Skin of body (tissue), 2 donors: ENCODE measurements around the gene PDZRN3. TPM values are rescaled to one million over a fixed set of nuclear protein-coding genes. Genes with fewer than 3 reads are reported as not detected.
"Not testable (repeated sequence)": the region's sequence is repeated elsewhere in the genome, so short reads cannot be mapped to it uniquely, and the experiment has no call there.

ENCODE experiments used
- DNase-seq: peaks from one replicate; lab custom pipeline; 2025; lab: John Stamatoyannopoulos, UW
- total RNA-seq: library from RNA; depleted of rRNA; stranded (reverse); fragments of >200 nt; gene quantifications from one replicate; pipeline ENCODE4 v1.2.3, GENCODE V29; 2014

Gene PDZRN3
- total RNA-seq, 1 donor from 2014 or later: 66.5 TPM

DNA sequence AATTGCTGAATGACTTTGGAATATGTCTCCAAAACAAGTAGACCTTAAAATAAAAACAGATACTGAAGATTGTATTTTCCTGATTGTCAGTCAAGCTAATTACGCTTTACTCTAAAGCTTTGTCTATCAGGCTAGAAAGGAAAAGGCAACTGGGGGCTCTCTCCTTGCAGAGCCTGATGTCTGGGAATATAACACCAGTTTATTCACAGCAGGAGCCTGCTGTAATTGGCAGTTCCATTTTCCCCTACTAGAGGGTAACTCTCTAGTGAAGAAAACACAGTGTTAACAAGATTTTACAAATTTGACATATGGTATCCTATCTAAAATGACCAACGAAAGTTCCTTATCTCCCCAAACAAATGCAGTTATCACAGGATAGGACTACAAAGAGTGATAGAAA lies 158.8 kb downstream of the PDZRN3 start:
- no peak for DNase-seq

DNA sequence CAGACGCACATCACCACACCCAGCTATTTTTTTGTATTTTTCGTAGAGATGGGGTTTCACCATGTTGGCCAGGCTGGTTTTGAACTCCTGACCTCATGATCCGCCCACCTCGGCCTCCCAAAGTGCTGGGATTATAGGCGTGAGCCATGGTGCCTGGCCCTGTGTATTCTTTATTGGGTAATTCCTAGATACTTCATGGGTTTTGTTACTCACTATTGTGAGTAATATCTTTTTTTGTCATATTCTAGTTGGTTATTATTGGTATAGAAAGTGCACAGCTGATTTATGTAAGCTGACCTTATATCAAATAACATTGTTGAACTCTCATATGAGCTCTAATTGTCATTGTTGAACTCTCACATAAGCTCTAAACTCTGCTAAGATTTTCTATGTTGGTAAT lies 160.6 kb downstream of the PDZRN3 start:
- DNase-seq: not testable (repeated sequence)

DNA sequence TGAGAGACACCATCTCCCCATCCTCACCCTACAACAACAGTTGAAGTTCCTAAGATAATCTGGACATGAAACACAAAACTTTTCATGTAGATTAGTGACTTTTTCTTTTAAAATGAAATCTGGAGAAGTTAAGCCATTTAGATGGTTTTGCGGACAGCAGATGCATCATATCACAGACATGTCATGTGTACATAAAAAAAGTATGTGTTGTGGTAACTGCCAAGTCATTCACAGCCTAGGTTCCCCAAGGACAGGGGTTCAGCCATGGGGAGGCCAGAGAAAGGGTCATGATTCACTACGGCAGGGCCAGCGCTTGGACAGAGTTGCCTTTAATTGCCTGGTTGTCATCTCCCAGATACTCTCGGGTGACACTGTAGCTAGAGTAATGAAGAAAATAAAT lies 163.2 kb downstream of the PDZRN3 start:
- DNase-seq: peak; percentile 11

DNA sequence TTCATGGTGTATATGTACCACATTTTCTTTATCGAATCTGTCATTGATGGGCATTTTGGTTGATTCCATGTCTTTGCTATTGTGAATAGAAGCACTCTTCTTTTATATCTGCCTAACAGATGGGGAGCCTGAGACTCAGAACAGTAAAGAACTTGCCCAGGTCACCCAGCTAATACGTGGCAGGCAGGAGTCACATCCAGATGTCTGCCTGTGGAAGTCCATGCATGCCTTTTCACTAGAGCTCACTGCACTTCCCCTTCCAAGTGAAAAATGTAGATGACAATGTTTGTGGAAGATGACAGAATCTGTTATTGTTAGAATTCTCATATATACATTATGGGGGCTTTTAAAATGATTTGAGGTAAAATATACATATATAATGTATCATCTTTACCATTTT lies 165.0 kb downstream of the PDZRN3 start:
- no peak for DNase-seq

DNA sequence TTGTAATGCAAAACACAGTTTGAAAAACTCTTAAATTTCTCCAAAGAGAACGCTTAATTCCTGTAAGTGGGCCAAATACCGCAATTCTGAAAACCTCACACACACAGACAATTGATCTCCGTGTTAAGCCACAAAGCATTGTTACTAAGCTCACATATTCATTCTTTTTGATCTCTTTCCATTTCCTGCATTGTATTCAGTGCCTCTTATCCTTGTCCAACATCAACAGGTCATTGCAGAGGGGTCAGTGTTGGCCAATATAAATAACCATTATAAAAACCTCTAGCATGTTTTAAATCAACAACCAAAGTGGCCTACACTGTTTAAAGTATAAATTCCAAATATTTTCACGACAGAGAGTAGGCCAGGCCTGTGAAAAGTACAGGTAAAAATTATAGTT lies 171.1 kb downstream of the PDZRN3 start:
- DNase-seq: no peak

DNA sequence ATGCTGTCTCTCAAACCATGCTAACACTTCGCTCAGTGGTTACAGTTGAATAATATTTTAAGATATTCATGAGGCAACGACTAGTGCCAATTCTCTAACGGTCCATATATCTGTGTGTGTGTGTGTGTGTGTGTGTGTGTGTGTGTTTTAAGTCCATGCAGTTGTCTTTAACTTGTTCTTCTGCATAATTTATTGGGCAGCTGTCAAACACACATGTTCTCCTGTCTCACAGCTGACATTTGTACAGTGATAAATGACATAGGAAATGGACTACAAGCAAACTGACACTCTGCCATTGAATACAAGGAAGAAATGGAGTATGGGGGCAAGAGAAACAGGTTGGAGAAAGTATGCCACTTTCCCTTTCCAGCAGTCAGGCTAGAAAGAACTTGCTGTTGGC lies 172.0 kb downstream of the PDZRN3 start:
- DNase-seq: no peak

DNA sequence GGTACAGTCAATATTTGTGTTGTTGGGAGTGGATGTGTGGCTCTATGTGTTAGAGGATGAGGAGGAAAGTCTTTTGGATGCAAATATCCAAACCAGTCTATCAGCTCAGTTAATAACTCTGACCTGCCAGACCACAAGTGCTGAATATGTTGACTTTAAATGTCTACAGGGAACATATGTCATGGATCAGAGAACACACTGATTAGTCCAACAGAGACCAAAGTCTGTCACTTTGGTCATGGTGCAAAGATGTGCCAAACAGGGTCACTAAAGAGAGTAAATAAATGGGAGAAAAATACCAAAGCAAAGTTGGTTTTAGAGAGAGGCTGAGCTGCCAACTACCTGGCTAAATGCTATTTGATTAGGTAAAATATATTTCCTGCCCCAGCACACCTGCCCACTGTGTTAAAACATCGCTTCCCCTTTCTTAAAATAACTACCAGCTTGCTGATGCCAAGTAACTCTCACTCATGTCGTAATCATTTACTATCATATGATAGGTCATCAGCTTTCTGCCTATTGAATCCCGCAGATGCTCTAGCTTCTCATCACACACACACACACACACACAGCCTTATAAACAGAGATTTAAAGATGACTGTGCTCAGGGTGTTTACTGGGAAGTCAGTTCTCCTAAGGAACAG lies 173.3 kb downstream of the PDZRN3 start:
- DNase-seq: no peak

DNA sequence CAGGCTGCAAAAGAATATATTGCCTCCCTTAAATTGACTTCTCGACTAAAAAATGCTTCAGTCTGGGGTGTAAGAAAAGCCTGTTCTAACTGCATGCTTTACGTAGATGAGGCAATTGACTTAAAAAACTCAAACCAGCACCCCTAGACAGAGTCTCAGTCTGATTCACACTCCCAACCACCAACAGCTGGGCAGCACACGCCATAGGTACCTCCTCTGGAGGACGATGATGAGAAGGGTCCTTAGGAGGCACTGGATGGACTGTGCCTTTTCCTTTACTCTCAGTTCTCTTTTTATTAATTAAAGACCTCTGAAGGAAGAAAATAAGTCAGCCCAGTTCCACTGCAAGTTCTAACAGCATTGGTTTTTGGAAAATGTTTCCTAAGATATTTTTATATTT lies 175.0 kb downstream of the PDZRN3 start:
- no peak for DNase-seq

DNA sequence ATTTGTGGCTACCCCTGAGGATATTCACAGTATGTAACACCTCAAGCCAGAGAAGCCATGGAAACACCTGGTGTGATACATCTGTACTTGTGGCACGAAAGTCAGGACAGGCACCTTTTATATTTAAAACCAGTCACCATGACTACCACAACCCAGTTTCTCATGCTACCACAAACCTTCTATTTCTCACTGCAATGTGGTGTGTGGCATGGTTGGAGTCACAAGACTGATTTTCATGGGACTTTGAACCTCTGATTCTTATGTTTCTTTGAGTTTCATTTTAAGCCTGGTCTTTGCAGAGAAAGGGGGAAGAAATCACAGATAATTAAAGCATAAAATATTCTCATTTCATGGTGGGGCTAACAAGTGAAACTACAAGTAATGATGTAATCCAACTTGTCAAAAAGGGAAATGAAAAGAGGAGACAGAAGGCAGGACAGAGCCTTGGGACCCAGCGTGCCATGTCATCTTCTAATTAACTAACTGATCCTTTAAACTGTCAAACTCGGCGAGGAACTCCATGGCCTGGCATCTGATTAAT lies 175.9 kb downstream of the PDZRN3 start:
- DNase-seq: no peak

DNA sequence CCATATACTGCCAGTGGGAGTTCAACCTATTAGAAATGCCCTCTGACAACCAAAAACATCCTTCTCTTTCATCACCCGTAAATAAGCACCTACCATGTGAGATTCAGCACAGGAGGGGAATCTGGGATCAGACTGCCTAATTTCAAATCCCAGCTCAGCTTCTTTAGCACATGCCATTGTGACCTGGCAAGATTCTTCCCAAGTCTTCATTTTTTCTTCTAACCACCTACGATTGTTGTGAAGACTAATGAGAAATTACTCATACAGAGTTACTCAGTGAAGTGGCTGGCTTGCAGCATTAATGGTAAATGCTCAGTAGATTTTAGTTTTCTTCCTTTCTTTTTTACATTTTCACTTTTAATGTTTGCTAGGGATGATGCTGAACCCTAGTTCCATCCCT lies 176.7 kb downstream of the PDZRN3 start:
- no peak for DNase-seq

DNA sequence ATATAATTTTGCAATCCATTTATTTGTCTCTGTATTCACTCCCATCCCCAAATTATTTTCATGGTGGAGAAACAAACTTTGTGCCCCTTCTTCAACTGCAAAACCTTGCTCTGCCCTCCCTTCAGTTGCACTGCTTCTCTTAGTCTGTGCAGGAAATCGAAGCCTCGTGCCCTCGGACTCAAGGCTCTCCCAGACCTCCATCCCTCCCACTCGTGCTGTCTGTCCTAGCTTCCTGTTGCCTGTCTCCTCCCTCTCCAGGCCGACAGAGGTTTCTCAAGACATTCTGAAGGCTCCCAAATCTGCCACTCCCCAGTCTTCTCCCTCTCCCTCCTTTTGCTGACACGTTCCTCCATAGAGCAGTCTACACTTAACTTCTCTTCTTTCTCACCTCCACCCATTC lies 177.6 kb downstream of the PDZRN3 start:
- no peak for DNase-seq

DNA sequence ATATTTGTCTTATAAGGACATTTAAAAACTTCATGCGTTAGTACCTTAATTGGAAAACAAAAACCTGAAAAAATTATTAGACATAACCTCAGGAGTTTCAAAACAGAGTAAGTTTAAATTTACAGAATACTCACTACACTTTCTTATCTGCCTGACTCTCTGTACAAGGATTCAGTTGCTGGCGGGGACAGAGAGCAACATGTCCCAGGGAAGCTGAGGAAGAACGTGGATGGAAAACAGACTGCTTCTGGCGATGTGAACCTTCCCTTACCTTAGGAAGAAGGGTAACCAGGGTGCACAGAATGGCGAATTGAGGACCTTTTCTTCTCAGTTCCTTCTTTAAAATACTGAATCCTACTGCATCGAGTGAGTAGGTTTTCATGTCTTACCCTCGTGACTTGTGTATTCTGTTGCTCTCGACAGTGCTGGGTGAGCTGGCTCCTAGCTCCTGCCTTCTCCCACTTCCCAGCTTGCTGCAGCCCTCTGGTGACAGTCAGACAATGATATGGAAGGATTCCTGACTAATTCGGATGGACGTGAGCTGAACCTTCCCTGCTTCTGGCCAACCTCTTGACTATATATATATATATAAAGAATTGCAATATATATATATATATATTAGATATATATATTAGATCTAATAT lies 178.2 kb downstream of the PDZRN3 start:
- no peak for DNase-seq

DNA sequence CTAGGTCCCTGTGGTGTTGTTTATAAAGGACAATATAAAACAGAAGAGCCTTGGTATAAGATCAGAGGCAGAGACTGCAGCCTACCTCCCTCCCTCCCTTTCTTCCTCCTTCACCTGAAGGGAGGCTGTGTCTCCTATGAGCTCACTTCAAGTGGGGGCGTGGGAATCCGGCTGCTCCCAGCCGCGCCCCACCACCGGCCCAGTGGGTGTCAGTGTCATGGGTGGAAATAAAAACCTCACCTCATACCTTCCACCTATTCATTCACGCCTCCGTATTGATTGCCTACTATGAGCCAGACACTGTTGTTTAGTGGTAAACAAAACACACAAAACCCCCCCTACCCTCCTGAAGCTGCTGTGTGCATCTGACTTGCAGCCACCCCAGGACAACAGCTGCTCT lies 181.9 kb downstream of the PDZRN3 start:
- DNase-seq: no peak

DNA sequence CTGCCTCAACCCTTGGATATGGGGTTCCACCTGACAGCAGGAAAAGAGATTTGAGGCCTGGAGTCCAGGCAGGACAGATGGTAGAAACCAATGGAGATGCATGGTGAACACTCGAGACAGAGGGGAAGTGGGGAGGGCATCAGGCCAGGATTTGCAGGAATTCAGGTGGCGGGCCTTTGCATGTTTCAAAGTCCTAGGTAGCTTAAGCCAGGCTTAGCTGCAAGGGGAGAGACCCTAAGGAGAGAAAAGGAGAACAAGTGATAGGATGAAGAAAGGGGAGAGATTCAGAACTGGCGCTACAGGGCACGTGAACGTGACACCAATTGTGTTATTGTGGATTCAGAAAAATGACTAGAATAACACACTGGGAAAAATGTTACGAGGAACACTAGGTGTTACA lies 182.6 kb downstream of the PDZRN3 start:
- DNase-seq: no peak

DNA sequence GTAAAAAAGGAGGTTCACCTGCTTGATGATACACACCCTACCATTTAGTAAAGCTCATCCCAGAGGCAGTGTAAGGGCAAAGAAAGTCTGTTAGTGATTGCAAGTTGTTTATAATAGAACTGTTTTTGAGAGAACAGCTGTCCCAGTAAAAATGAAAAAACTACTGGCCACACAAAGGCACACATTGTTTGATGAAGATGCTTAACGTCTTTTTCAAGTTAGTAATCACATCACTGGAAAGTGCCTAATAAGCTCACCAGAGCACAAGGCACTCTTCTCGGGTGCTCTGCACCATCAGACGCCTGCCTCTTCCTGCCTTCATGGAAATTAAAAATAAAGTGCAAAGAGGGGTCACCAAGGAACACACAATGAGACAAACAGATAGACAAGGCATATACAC lies 186.9 kb downstream of the PDZRN3 start:
- DNase-seq: peak; percentile 47

DNA sequence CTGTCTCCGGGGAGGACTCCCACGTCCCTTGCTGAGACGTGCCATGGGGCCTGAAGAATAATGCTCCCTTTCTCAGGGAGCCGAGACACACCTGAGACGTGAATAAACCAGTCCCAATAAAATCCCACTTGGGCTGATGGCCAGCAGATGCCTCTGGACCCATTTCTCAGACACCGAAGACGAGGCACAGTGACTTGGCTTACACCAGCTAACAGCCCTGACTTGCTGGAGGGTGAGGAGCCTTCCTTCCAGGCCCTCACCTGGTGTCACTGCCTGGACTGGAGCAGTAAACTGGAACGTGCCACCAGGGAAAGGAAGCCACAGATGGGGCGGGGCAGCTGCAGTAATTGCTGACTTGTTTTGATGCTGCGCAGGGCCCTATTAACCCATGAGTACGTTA lies 189.7 kb downstream of the PDZRN3 start:
- DNase-seq: no peak

DNA sequence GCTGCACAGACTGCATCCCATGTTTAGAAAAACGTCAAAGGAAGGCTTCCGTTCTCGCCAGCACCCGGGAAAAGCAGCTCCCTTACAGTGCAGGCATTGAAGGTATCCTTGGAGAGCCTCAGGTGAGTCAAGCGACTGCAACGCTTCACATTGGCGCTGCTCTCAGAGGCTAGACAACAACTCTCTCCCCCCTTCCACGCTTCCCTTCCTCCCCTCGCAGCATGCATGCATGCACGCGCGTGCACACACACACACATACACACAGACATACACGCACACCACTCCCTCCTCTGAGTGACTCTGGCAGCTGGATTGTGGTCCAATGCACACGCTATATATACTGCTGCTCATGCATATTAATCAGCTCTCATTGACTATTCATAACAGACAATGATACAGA lies 191.1 kb downstream of the PDZRN3 start:
- peak; percentile 21 for DNase-seq

DNA sequence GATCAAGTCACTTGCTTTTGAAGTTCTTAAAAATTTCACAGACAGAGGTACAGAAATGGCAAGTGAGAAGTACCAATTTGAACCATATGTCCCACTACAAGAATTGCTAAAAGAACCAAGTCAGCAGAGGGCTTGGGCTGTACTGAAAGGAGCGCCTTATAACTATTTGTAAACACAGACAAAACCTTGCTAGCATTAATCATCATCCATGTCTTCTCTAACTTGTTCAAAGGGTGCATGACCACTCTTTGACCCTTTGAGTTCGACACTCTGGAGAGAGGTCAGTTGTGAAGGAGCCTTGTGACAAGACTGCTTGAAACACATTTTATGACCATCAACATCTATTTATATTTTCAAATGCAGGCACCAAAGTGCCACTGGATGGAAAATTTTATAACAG lies 191.7 kb downstream of the PDZRN3 start:
- no peak for DNase-seq

DNA sequence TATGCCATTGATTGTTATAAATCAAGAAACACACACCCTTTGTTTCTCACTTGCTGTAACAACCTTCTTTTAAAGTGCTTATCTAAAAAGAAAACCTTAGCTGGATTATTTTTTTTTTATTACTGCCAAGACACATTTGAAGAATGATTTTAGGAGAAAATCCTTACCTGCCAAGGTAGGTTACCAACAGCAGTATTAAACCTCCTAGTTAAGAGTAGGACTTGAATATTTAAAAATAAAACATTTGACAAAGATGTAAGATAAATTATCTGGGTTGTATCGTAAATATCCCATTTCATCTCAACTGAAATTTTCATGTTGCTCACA lies 192.1 kb downstream of the PDZRN3 start:
- DNase-seq: no peak

DNA sequence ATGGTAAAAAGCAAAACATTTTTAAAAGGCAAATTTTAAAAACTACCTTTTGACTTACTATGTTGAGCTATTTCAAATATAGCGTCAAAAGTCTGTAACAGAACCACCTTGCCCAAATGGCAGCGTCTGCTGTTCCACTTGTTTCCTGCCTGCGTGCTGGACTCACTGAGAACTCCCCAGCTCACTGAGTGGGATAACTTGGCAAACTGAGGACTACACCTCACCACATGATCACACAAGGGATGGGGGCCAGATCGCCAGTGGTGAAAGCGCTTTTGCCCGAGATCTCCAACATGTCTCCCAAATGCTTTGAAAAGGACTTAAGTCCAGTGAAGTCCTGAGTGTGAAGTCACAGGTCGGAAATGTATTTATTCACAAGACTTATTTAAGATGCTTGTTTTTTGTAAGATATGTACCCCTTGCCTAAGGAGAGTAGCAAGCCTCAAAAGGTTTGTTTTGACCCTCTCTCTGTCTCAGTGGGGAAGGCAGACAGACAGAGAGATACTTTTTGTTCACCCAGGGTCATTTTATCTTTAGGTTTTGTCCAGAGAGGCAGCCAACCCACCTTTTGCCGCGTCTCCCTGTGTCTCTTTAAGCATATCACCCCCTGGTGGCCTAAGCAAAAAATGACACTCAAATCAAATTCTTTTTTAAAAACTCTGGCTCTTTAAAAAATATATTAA lies 192.6 kb downstream of the PDZRN3 start:
- DNase-seq: no peak

DNA sequence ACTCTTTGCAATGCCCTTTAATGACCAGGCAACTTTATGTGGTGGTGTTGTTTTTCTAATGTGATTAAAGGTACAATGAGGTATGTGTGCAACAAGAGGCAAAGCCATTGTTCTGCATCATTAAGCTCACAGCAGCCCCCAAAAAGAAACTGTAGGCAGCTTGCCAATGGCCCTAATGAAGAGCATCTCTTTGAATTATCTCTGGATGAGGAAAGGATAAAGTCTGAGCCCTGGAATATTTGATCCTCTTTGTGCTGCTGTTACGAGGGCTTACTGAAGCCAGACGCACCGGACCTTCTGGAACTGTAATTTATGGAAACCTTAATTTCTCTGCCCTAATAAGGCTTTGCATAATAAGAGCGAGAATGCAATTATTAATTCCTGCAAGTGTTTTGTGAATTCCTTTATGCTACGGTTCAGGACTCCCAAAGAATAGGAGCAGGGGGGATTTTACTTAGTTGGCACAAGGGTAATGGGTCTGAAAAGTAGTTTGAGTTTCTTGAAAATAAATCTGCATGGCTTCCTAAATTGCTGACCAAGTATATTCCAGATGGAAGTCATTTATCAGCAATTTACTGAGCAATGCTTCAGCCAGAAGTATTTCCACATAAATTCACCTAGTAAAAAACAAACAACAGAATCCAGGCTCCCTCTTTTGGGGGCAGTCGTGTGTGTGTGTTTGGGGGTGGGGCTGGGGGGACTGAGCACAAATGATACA lies 193.4 kb downstream of the PDZRN3 start:
- DNase-seq: no peak

DNA sequence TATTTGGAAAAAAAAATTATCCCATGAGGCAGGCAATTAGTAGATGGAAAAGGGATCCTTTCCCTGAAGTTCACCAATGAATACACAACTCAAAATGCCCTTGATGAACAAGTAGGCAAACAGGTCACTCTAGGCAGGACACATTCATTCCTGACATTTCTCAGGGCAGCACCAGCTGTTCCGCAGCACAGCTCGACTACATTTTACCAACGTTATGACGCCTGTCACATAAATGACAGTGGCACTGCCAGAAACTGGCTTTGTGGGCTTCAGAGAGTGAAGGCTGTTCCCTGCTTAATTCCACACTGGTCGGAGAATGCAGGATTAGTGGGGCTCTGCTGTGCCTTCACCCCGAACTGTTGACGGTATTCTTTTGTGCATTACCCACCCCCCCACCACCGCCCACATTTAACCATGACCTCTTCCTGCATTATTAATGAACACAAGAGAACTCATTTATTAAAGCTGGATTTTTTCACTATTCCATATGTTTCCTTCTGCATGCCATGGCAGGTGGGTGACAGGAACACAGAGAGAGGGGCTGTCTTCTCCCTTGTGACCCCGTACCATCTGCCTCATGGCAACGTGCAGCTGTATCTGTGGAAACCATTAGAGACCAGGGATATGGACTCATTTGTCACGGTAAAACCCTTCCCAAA lies 197.6 kb downstream of the PDZRN3 start:
- no peak for DNase-seq
